SU-DHL-6 (cell line): ENCODE results near the gene C20orf144.

ENCODE experiments used
- CTCF ChIP-seq: fragments of 200-600 bp; sonication (generic); IDR thresholded peaks from one replicate; pipeline ENCODE4 v1.5.1; 2017; ENCODE audit warnings: antibody characterized with exemption, mild to moderate bottlenecking, low read length, moderate library complexity; ENCODE audit not compliant: insufficient read depth, poor library complexity, severe bottlenecking
- EZH2phosphoT487 ChIP-seq: fragments of 200-600 bp; sonication (generic), shearing (Covaris generic); conservative IDR thresholded peaks from 2 replicates; pipeline ENCODE4 v1.6.1; 2018; ENCODE audit warnings: mild to moderate bottlenecking, antibody characterized with exemption, low read length, moderate library complexity, mixed read lengths

DNA sequence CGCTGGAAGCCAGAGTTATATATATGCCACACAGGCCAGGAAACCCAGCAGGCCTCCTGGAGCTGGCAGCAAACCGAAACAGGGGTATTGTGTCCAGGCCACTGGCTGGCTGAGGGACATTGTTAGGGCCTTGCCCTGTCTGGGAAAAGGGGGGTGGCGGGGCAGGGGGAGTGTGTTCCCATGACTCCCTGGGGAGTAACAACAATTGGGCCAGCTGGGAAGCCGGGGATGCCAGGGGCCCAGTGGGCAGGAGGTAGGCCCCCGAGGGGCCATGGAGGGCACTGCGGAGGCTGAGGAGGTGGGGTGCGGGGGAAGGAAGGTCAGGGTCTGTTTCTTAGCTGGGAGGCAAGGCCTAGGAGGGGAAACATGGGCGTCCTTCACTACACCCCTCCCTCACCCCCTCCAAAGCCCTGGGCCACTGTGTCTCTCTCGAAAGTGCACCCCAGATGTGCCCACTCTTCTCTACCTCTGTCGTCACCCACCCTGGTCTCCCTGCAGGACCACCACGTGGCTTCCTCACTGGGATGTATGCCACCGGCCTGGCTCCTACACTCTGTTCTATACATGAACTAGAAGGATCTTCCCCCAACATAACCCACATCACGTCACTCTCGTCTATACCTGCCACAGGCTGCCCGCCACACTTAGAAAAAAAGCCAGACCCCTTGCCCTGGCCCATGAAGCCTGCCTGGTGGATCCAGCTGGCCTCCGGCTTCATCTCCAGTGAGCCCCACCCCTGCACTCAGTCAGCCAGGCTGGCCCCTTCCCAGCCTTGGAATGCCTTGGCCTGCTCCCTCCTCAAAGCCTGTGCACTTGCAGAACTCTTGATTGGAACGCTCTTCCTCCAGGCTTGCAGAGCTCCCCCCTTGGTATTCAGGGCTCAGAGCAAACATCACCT, 31.9 kb downstream of the C20orf144 start:
- no peak for TF ChIP-seq CTCF
- TF ChIP-seq EZH2phosphoT487, result no peak
